HepG2 (cell line): Measurements from ENCODE around the gene PPP1R27. TPM values are rescaled to one million over a fixed set of nuclear protein-coding genes. Genes with fewer than 3 reads are reported as not detected.
A peak's percentile ranks its signal among the peaks of the same experiment; 100 is the strongest.

ENCODE experiments used
- HCFC1 ChIP-seq: fragments of 150-350 bp; IDR thresholded peaks from 2 replicates; pipeline ENCODE4 v1.6.1; 2014; ENCODE audit warnings: low read depth, low read length
- HDAC6 ChIP-seq: fragments of 200-600 bp; sonication (generic); IDR thresholded peaks from 2 replicates; pipeline ENCODE4 v1.7.0; 2017; ENCODE audit warnings: mild to moderate bottlenecking, antibody characterized with exemption, low read length, low read depth
- JUNB ChIP-seq: sonication (generic); formaldehyde crosslinking; IDR thresholded peaks from 2 replicates; pipeline ENCODE4 v1.8.0; 2022; ENCODE audit warnings: missing genetic modification reagents, mild to moderate bottlenecking, borderline replicate concordance
- MAF1 ChIP-seq: sonication (generic); formaldehyde crosslinking; IDR thresholded peaks from 2 replicates; pipeline ENCODE4 v1.5.0; 2020; ENCODE audit warnings: missing genetic modification reagents, borderline replicate concordance
- MTF2 ChIP-seq: sonication (generic); formaldehyde crosslinking; IDR thresholded peaks from 2 replicates; pipeline ENCODE4 v1.5.0; 2020; ENCODE audit warnings: missing genetic modification reagents, borderline replicate concordance
- NONO ChIP-seq, 2 experiments: fragments of 450-650 bp in 1 of 2; sonication (generic) in 1 of 2; formaldehyde crosslinking in 1 of 2; IDR thresholded peaks in 1 of 2; conservative IDR thresholded peaks in 1 of 2; 2 replicates each; pipeline versions ENCODE4 v1.6.1 to v1.8.0; 2017 to 2022; ENCODE audit warnings: mild to moderate bottlenecking in 1 of 2, missing genetic modification reagents in 1 of 2, moderate library complexity in 1 of 2
- SIX1 ChIP-seq: sonication (generic); formaldehyde crosslinking; IDR thresholded peaks from 2 replicates; pipeline ENCODE4 v1.4.0; 2020; ENCODE audit warnings: missing genetic modification reagents, borderline replicate concordance
- SRSF9 ChIP-seq: fragments of 200-400 bp; formaldehyde crosslinking; IDR thresholded peaks from 2 replicates; pipeline ENCODE4 v1.6.1; 2018; ENCODE audit warnings: borderline replicate concordance, mild to moderate bottlenecking, low read depth, low read length; ENCODE audit not compliant: insufficient read depth, poor library complexity, severe bottlenecking
- XBP1 ChIP-seq: sonication (generic); formaldehyde crosslinking; IDR thresholded peaks from 2 replicates; pipeline ENCODE4 v1.5.0; 2020; ENCODE audit warnings: missing genetic modification reagents
- ZNF773 ChIP-seq: sonication (generic); formaldehyde crosslinking; IDR thresholded peaks from 2 replicates; pipeline ENCODE4 v1.4.0; 2020; ENCODE audit warnings: missing genetic modification reagents, borderline replicate concordance
- polyA plus RNA-seq, 8 experiments: library from polyadenylated mRNA; depleted of rRNA in 3 of 8; stranded (reverse) in 7 of 8; unstranded in 1 of 8; fragments of >200 nt; fragmentation: Illumina TruSeq in 4 of 8; extraction: Trizol in 4 of 8; gene quantifications; 2 replicates each; pipeline versions ENCODE4 v1.2.1 to v1.2.3, GENCODE V29; 2011 to 2016; ENCODE audit warnings: low read depth in 4 of 8, missing spikeins in 1 of 8, mixed read lengths in 1 of 8; ENCODE audit not compliant: insufficient read depth in 1 of 8
- total RNA-seq, 5 experiments: library from RNA; depleted of rRNA; stranded (reverse); fragments of >200 nt; fragmentation: Illumina TruSeq; extraction: Trizol; gene quantifications; 2 replicates each; pipeline ENCODE4 v1.2.3, GENCODE V29; 2016; ENCODE audit warnings: low read depth in 1 of 5
- TF ChIP-seq, protein P1 (sequence below): sonication (generic); formaldehyde crosslinking; IDR thresholded peaks from 2 replicates; pipeline ENCODE4 v1.9.0; 2021; ENCODE audit warnings: mild to moderate bottlenecking, missing genetic modification reagents
- TF ChIP-seq, protein P2 (sequence below): sonication (generic); formaldehyde crosslinking; IDR thresholded peaks from 2 replicates; pipeline ENCODE4 v1.4.0; 2020; ENCODE audit warnings: missing genetic modification reagents
- TF ChIP-seq, protein P3 (sequence below): IDR thresholded peaks from 2 replicates; pipeline ENCODE4 v1.6.1; 2016; ENCODE audit warnings: missing biosample characterization, missing genetic modification reagents, low read depth
- TF ChIP-seq, protein P4 (sequence below): sonication (generic); formaldehyde crosslinking; conservative IDR thresholded peaks from 2 replicates; pipeline ENCODE4 v1.8.0; 2022; ENCODE audit warnings: low read depth, missing genetic modification reagents

Gene PPP1R27
- total and polyA plus RNA-seq, 2 of the 13 experiments (the other 11 are each of a cell fraction or from before 2014, with no cell fraction given), result 0.17 to 1.00 TPM

DNA sequence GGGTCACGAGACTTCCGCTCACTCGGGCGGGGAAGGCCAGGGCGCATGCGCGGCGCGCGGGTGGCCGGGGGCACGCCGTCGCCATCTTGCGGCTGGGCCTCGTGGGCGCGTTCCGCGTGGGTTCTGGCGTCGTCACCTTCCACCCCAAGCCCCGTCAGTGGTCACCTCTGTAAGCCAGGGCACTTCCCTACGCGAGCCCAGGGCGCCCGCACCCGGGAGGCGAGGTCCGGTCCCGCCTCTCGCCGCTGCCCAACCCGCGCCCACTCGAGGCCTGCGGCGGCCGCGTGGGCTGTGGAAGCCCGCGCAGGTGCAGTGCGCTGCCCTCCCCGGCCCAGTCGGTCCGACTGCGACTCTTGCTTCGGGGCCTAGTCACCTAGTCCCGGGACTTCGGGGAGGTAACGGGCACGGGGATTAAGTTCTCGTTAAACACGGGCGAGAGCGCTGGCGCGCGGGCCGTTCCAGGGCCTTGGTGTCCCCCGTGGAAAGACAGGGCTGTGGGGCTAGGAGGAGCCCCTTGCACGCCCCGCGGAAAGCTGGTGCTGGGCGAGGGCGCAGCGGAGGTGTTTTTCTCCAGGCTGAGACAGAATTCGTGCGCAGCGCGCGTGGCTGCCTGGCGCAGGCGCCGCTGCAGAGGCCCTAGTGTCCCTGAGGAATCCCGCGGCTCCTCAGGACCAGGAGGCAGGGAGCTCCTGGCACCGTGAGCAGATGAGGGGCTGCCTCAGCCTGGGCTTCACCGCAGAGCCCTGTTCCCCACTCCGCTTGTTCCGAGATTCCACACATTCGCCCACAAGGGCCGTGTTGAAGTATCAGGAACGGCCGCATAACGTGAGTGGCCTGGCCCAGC is 36.8 kb upstream of the PPP1R27 start (continued):
- TF ChIP-seq, protein P1, sequence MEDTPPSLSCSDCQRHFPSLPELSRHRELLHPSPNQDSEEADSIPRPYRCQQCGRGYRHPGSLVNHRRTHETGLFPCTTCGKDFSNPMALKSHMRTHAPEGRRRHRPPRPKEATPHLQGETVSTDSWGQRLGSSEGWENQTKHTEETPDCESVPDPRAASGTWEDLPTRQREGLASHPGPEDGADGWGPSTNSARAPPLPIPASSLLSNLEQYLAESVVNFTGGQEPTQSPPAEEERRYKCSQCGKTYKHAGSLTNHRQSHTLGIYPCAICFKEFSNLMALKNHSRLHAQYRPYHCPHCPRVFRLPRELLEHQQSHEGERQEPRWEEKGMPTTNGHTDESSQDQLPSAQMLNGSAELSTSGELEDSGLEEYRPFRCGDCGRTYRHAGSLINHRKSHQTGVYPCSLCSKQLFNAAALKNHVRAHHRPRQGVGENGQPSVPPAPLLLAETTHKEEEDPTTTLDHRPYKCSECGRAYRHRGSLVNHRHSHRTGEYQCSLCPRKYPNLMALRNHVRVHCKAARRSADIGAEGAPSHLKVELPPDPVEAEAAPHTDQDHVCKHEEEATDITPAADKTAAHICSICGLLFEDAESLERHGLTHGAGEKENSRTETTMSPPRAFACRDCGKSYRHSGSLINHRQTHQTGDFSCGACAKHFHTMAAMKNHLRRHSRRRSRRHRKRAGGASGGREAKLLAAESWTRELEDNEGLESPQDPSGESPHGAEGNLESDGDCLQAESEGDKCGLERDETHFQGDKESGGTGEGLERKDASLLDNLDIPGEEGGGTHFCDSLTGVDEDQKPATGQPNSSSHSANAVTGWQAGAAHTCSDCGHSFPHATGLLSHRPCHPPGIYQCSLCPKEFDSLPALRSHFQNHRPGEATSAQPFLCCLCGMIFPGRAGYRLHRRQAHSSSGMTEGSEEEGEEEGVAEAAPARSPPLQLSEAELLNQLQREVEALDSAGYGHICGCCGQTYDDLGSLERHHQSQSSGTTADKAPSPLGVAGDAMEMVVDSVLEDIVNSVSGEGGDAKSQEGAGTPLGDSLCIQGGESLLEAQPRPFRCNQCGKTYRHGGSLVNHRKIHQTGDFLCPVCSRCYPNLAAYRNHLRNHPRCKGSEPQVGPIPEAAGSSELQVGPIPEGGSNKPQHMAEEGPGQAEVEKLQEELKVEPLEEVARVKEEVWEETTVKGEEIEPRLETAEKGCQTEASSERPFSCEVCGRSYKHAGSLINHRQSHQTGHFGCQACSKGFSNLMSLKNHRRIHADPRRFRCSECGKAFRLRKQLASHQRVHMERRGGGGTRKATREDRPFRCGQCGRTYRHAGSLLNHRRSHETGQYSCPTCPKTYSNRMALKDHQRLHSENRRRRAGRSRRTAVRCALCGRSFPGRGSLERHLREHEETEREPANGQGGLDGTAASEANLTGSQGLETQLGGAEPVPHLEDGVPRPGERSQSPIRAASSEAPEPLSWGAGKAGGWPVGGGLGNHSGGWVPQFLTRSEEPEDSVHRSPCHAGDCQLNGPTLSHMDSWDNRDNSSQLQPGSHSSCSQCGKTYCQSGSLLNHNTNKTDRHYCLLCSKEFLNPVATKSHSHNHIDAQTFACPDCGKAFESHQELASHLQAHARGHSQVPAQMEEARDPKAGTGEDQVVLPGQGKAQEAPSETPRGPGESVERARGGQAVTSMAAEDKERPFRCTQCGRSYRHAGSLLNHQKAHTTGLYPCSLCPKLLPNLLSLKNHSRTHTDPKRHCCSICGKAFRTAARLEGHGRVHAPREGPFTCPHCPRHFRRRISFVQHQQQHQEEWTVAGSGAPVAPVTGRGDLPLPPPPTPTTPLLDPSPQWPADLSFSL (CRISPR knock-in tag), result no peak
- TF ChIP-seq NONO (IDR thresholded peaks at IDR 0.05), result no peak
- TF ChIP-seq NONO (CRISPR knock-in tag; conservative IDR thresholded peaks at IDR 0.05), result peak; percentile 98
- peak; percentile 74 for TF ChIP-seq JUNB
- TF ChIP-seq SRSF9, result no peak
- TF ChIP-seq, protein P2, sequence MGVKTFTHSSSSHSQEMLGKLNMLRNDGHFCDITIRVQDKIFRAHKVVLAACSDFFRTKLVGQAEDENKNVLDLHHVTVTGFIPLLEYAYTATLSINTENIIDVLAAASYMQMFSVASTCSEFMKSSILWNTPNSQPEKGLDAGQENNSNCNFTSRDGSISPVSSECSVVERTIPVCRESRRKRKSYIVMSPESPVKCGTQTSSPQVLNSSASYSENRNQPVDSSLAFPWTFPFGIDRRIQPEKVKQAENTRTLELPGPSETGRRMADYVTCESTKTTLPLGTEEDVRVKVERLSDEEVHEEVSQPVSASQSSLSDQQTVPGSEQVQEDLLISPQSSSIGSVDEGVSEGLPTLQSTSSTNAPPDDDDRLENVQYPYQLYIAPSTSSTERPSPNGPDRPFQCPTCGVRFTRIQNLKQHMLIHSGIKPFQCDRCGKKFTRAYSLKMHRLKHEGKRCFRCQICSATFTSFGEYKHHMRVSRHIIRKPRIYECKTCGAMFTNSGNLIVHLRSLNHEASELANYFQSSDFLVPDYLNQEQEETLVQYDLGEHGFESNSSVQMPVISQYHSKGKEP (CRISPR knock-in tag), result peak; percentile 92
- no peak for TF ChIP-seq MTF2 (CRISPR knock-in tag)
- TF ChIP-seq, protein P3, sequence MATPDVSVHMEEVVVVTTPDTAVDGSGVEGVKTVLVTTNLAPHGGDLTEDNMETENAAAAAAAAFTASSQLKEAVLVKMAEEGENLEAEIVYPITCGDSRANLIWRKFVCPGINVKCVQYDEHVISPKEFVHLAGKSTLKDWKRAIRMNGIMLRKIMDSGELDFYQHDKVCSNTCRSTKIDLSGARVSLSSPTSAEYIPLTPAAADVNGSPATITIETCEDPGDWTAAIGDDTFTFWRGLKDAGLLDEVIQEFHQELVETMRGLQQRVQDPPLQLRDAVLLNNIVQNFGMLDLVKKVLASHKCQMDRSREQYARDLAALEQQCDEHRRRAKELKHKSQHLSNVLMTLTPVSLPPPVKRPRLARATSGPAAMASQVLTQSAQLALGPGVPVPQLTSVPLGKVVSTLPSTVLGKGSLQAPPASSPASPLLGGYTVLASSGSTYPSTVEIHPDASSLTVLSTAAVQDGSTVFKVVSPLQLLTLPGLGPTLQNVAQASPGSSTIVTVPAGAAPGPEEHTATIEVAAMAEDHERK (CRISPR knock-in tag), result peak; percentile 70
- TF ChIP-seq, protein P4, sequence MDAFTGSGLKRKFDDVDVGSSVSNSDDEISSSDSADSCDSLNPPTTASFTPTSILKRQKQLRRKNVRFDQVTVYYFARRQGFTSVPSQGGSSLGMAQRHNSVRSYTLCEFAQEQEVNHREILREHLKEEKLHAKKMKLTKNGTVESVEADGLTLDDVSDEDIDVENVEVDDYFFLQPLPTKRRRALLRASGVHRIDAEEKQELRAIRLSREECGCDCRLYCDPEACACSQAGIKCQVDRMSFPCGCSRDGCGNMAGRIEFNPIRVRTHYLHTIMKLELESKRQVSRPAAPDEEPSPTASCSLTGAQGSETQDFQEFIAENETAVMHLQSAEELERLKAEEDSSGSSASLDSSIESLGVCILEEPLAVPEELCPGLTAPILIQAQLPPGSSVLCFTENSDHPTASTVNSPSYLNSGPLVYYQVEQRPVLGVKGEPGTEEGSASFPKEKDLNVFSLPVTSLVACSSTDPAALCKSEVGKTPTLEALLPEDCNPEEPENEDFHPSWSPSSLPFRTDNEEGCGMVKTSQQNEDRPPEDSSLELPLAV, result peak; percentile 88; the same call in 1 of the 2 replicates
- TF ChIP-seq ZNF773 (CRISPR knock-in tag), result no peak; the same call in 1 of the 2 replicates
- TF ChIP-seq SIX1 (CRISPR knock-in tag), result no peak
- TF ChIP-seq HCFC1, result peak; percentile 54
- no peak for TF ChIP-seq MAF1 (CRISPR knock-in tag)
- no peak; the same call in 1 of the 2 replicates for TF ChIP-seq XBP1 (CRISPR knock-in tag)
- TF ChIP-seq HDAC6, result no peak
